ENCODE data around the gene PTX3.

PTX3 gene

GRCh38 chr3:157463816-157464215, 27.2 kb downstream of the PTX3 start:
- Histone ChIP-seq H3K4ac (ENCODE audit: low read depth, low read length) (no peak overlapping the region), H3K27me3 (ENCODE audit: insufficient read depth, low read length) (no peaks in the 10 kb centered on the region), H3K23ac (ENCODE audit: low read length) (no peak overlapping the region), H3K4me1 (ENCODE audit: control insufficient read depth in 1 of 2, insufficient read depth in 2 of 2, low read length in 2 of 2) (no peaks in the 10 kb centered on the region), H3K4me2 (ENCODE audit: low read length) (no peak overlapping the region), H4K12ac (ENCODE audit: low read depth, low read length) (no peak overlapping the region), H3K9ac (ENCODE audit: low read length) (no peak overlapping the region), H2BK120ac (ENCODE audit: insufficient read depth, low read length, poor library complexity) (no peak overlapping the region), H3K79me2 (ENCODE audit: control insufficient read depth, insufficient read depth, low read length, poor library complexity) (no peaks in the 10 kb centered on the region), H3K4me3 (ENCODE audit: low read depth, low read length) (no peak overlapping the region), H3K9me3 (ENCODE audit: insufficient read depth, low read depth, low read length) (no peaks in the 10 kb centered on the region), H3K18ac (ENCODE audit: low read length) (no peak overlapping the region), H4K8ac (ENCODE audit: low read depth, low read length) (no peak overlapping the region), H2AFZ (ENCODE audit: insufficient read depth, low read length, poor library complexity) (no peak overlapping the region), H3K79me1 (ENCODE audit: low read length) (no peaks in the 10 kb centered on the region), H3K14ac (ENCODE audit: low read length) (no peak overlapping the region), H3K36me3 (ENCODE audit: control insufficient read depth in 1 of 2, insufficient read depth in 2 of 2, low read length in 2 of 2) (no peaks in the 10 kb centered on the region), H2BK12ac (ENCODE audit: low read length) (no peak overlapping the region), H2AK5ac (ENCODE audit: low read length) (no peak overlapping the region), H2BK5ac (ENCODE audit: low read depth, low read length, poor library complexity) (no peak overlapping the region), H3K27ac (ENCODE audit: low read depth, low read length) (no peak overlapping the region), H4K91ac (ENCODE audit: low read depth, low read length) (no peak overlapping the region)
- no CpG with 5 or more reads among the region's 1 CpG for WGBS (ENCODE audit: extremely low coverage, insufficient coverage, insufficient read length)
- DNase-seq = no peak

- Histone ChIP-seq H3K79me2 (ENCODE audit: control insufficient read depth, insufficient read depth, low read length, poor library complexity) (no peaks in the 10 kb centered on the region), H3K18ac (ENCODE audit: low read length) (no peak overlapping the region), H2BK5ac (ENCODE audit: low read depth, low read length, poor library complexity) (no peak overlapping the region), H3K27ac (ENCODE audit: low read depth, low read length) (no peak overlapping the region), H3K4me3 (ENCODE audit: low read depth, low read length) (no peak overlapping the region), H4K12ac (ENCODE audit: low read depth, low read length) (no peak overlapping the region), H3K23ac (ENCODE audit: low read length) (no peak overlapping the region), H3K79me1 (ENCODE audit: low read length) (no peaks in the 10 kb centered on the region), H2AK5ac (ENCODE audit: low read length) (no peak overlapping the region), H3K4me1 (ENCODE audit: control insufficient read depth in 1 of 2, insufficient read depth in 2 of 2, low read length in 2 of 2) (no peaks in the 10 kb centered on the region), H3K4me2 (ENCODE audit: low read length) (no peak overlapping the region), H4K8ac (ENCODE audit: low read depth, low read length) (no peak overlapping the region), H3K9me3 (ENCODE audit: insufficient read depth, low read depth, low read length) (no peaks in the 10 kb centered on the region), H2AFZ (ENCODE audit: insufficient read depth, low read length, poor library complexity) (no peak overlapping the region), H2BK12ac (ENCODE audit: low read length) (no peak overlapping the region), H3K4ac (ENCODE audit: low read depth, low read length) (no peak overlapping the region), H2BK120ac (ENCODE audit: insufficient read depth, low read length, poor library complexity) (no peak overlapping the region), H3K14ac (ENCODE audit: low read length) (no peak overlapping the region), H3K36me3 (ENCODE audit: control insufficient read depth in 1 of 2, insufficient read depth in 2 of 2, low read length in 2 of 2) (no peaks in the 10 kb centered on the region), H3K9ac (ENCODE audit: low read length) (no peak overlapping the region), H3K27me3 (ENCODE audit: insufficient read depth, low read length) (no peaks in the 10 kb centered on the region), H4K91ac (ENCODE audit: low read depth, low read length) (no peak overlapping the region)
- no CpG with 5 or more reads among the region's 3 CpGs for WGBS (ENCODE audit: extremely low coverage, insufficient coverage, insufficient read length)
- DNase-seq = no peak
Observed at GRCh38 chr3:157464321-157464720, 27.7 kb downstream of the PTX3 start.

GRCh38 chr3:157465741-157466140, 29.1 kb downstream of the PTX3 start:
- Histone ChIP-seq H3K23ac (ENCODE audit: low read length) (no peak overlapping the region), H3K18ac (ENCODE audit: low read length) (no peak overlapping the region), H3K36me3 (ENCODE audit: control insufficient read depth in 1 of 2, insufficient read depth in 2 of 2, low read length in 2 of 2) (no peaks in the 10 kb centered on the region), H3K4ac (ENCODE audit: low read depth, low read length) (no peak overlapping the region), H3K79me2 (ENCODE audit: control insufficient read depth, insufficient read depth, low read length, poor library complexity) (no peaks in the 10 kb centered on the region), H3K27ac (ENCODE audit: low read depth, low read length) (no peak overlapping the region), H3K9me3 (ENCODE audit: insufficient read depth, low read depth, low read length) (no peaks in the 10 kb centered on the region), H3K4me3 (ENCODE audit: low read depth, low read length) (no peak overlapping the region), H3K9ac (ENCODE audit: low read length) (no peak overlapping the region), H4K8ac (ENCODE audit: low read depth, low read length) (no peak overlapping the region), H4K12ac (ENCODE audit: low read depth, low read length) (no peak overlapping the region), H2AK5ac (ENCODE audit: low read length) (no peak overlapping the region), H2BK12ac (ENCODE audit: low read length) (no peak overlapping the region), H3K4me1 (ENCODE audit: control insufficient read depth in 1 of 2, insufficient read depth in 2 of 2, low read length in 2 of 2) (no peaks in the 10 kb centered on the region), H2AFZ (ENCODE audit: insufficient read depth, low read length, poor library complexity) (no peak overlapping the region), H3K27me3 (ENCODE audit: insufficient read depth, low read length) (no peaks in the 10 kb centered on the region), H2BK5ac (ENCODE audit: low read depth, low read length, poor library complexity) (no peak overlapping the region), H3K79me1 (ENCODE audit: low read length) (no peaks in the 10 kb centered on the region), H2BK120ac (ENCODE audit: insufficient read depth, low read length, poor library complexity) (no peak overlapping the region), H3K4me2 (ENCODE audit: low read length) (no peak overlapping the region), H3K14ac (ENCODE audit: low read length) (no peak overlapping the region), H4K91ac (ENCODE audit: low read depth, low read length) (no peak overlapping the region)
- no CpG with 5 or more reads among the region's 1 CpG for WGBS (ENCODE audit: extremely low coverage, insufficient coverage, insufficient read length)
- DNase-seq = no peak

GRCh38 chr3:157467200-157467599, 30.6 kb downstream of the PTX3 start:
- Histone ChIP-seq H3K4ac (ENCODE audit: low read depth, low read length) (no peak overlapping the region), H3K9me3 (ENCODE audit: insufficient read depth, low read depth, low read length) (no peaks in the 10 kb centered on the region), H3K79me2 (ENCODE audit: control insufficient read depth, insufficient read depth, low read length, poor library complexity) (no peaks in the 10 kb centered on the region), H2BK5ac (ENCODE audit: low read depth, low read length, poor library complexity) (no peak overlapping the region), H2BK120ac (ENCODE audit: insufficient read depth, low read length, poor library complexity) (no peak overlapping the region), H3K36me3 (ENCODE audit: control insufficient read depth in 1 of 2, insufficient read depth in 2 of 2, low read length in 2 of 2) (no peaks in the 10 kb centered on the region), H3K27ac (ENCODE audit: low read depth, low read length) (no peak overlapping the region), H2BK12ac (ENCODE audit: low read length) (no peak overlapping the region), H4K8ac (ENCODE audit: low read depth, low read length) (no peak overlapping the region), H3K4me1 (ENCODE audit: control insufficient read depth in 1 of 2, insufficient read depth in 2 of 2, low read length in 2 of 2) (no peaks in the 10 kb centered on the region), H3K79me1 (ENCODE audit: low read length) (no peaks in the 10 kb centered on the region), H3K18ac (ENCODE audit: low read length) (no peak overlapping the region), H3K23ac (ENCODE audit: low read length) (no peak overlapping the region), H2AFZ (ENCODE audit: insufficient read depth, low read length, poor library complexity) (no peak overlapping the region), H3K9ac (ENCODE audit: low read length) (no peak overlapping the region), H3K4me2 (ENCODE audit: low read length) (no peak overlapping the region), H4K12ac (ENCODE audit: low read depth, low read length) (no peak overlapping the region), H2AK5ac (ENCODE audit: low read length) (no peak overlapping the region), H4K91ac (ENCODE audit: low read depth, low read length) (no peak overlapping the region), H3K4me3 (ENCODE audit: low read depth, low read length) (no peak overlapping the region), H3K14ac (ENCODE audit: low read length) (no peak overlapping the region), H3K27me3 (ENCODE audit: insufficient read depth, low read length) (no peaks in the 10 kb centered on the region)
- WGBS (ENCODE audit: extremely low coverage, insufficient coverage, insufficient read length) = no CpG with 5 or more reads among the region's 1 CpG
- DNase-seq = no peak
